DND-41 (cell line): ENCODE results near the gene RASAL1.

Source experiments
- ATAC-seq: fragments of 200-7000 bp; cut with Tn5 transposase; 3 replicates; pipeline ENCODE4 v1.9.1; 2021; ENCODE audit warnings: low read depth; ENCODE audit not compliant: insufficient read depth
- DNase-seq: peaks from one replicate; pipeline ENCODE4 v3.0.0-alpha.2; 2020
- H2AFZ ChIP-seq: 2 replicates; pipeline ENCODE4 v1.6.0; 2012; ENCODE audit warnings: low read depth, low read length
- H3K27ac ChIP-seq: 2 replicates; pipeline ENCODE4 v1.5.1; 2012; ENCODE audit warnings: low read length, inconsistent platforms
- H3K27me3 ChIP-seq: fragments of 200-600 bp; sonication (generic); 2 replicates; pipeline ENCODE4 v1.6.0; 2012; ENCODE audit warnings: low read length, mild to moderate bottlenecking, inconsistent platforms; ENCODE audit not compliant: insufficient read depth, poor library complexity
- H3K36me3 ChIP-seq: 2 replicates; pipeline ENCODE4 v1.5.1; 2012; ENCODE audit warnings: low read length, inconsistent platforms; ENCODE audit not compliant: insufficient read depth
- H3K4me1 ChIP-seq: 2 replicates; pipeline ENCODE4 v1.5.1; 2012; ENCODE audit warnings: mild to moderate bottlenecking, low read length; ENCODE audit not compliant: insufficient read depth
- H3K4me2 ChIP-seq: 2 replicates; pipeline ENCODE4 v1.6.0; 2012; ENCODE audit warnings: mild to moderate bottlenecking, moderate library complexity, low read length, inconsistent platforms; ENCODE audit not compliant: insufficient read depth
- H3K4me3 ChIP-seq, 2 experiments: fragments of 200-600 bp in 1 of 2; shearing (Covaris generic) in 1 of 2; 2 replicates each; pipeline ENCODE4 v1.5.1; 2012 to 2016; ENCODE audit warnings: inconsistent platforms in 2 of 2, low read length in 2 of 2, mild to moderate bottlenecking in 2 of 2, low read depth in 1 of 2, moderate library complexity in 1 of 2
- H3K79me2 ChIP-seq: 2 replicates; pipeline ENCODE4 v1.6.0; 2012; ENCODE audit warnings: low read length, inconsistent platforms; ENCODE audit not compliant: insufficient read depth
- H3K9ac ChIP-seq: 2 replicates; pipeline ENCODE4 v1.6.0; 2012; ENCODE audit warnings: low read depth, mild to moderate bottlenecking, inconsistent platforms, low read length, moderate library complexity
- H3K9me3 ChIP-seq: 2 replicates; pipeline ENCODE4 v1.5.1; 2012; ENCODE audit warnings: low read length, moderate library complexity, mild to moderate bottlenecking, inconsistent platforms; ENCODE audit not compliant: insufficient read depth, severe bottlenecking
- H4K20me1 ChIP-seq: 2 replicates; pipeline ENCODE4 v1.6.0; 2012; ENCODE audit warnings: low read length; ENCODE audit not compliant: insufficient read depth
- EZH2 ChIP-seq: IDR thresholded peaks from 3 replicates; pipeline ENCODE4 v1.6.1; 2012; ENCODE audit warnings: borderline replicate concordance, low read depth, mild to moderate bottlenecking, moderate library complexity, low read length, inconsistent platforms; ENCODE audit not compliant: severe bottlenecking
- TF ChIP-seq, protein P1 (sequence below): IDR thresholded peaks from 2 replicates; pipeline ENCODE4 v1.5.1; 2012; ENCODE audit warnings: borderline replicate concordance, low read length, moderate library complexity, mild to moderate bottlenecking; ENCODE audit not compliant: poor library complexity, severe bottlenecking; ENCODE audit errors: extremely low read depth

The RASAL1 gene

DNA sequence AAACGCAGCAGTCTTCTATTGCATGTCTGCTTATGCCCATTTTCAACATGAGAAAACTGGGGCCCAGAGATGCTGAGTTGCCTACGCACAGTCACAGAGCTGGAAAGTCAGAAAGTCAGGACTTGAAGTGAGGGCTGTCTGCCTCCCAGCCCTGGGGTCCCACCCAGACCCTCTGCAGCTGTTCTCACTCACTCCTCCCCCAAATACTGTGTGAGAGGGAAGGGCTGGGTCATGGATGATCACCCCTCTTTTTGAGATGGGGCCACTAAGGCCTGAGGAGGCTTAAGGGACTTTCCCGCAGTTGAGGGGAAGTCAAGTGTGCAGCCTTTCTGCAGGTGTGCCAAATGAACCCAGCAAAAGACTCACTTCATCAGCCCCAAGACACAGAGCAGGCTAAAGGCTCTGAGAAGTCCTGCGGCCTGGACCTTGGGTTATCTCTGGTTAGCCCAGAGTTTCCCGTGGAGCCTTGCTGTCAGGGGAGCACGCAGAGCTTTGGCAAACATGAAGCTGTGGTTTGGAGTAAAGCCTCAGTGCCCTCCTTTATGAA lies 60.4 kb downstream of the RASAL1 start:
- H4K20me1 ChIP-seq: peaks cover 56% of the 10 kb centered on the region
- H2AFZ ChIP-seq: no peak overlapping the region
- H3K4me1 ChIP-seq: peaks cover 93% of the 10 kb centered on the region
- DNase-seq: peak; percentile 79
- H3K36me3 ChIP-seq: peaks cover 97% of the 10 kb centered on the region
- no peaks in the 10 kb centered on the region for H3K27me3 ChIP-seq
- peak; percentile 72 for ATAC-seq
- H3K79me2 ChIP-seq: peaks cover 98% of the 10 kb centered on the region
- no peak overlapping the region for H3K4me3 ChIP-seq
- H3K27ac ChIP-seq: peak overlapping the region; percentile 82
- H3K9ac ChIP-seq: peak overlapping the region; percentile 34
- TF ChIP-seq, protein P1, sequence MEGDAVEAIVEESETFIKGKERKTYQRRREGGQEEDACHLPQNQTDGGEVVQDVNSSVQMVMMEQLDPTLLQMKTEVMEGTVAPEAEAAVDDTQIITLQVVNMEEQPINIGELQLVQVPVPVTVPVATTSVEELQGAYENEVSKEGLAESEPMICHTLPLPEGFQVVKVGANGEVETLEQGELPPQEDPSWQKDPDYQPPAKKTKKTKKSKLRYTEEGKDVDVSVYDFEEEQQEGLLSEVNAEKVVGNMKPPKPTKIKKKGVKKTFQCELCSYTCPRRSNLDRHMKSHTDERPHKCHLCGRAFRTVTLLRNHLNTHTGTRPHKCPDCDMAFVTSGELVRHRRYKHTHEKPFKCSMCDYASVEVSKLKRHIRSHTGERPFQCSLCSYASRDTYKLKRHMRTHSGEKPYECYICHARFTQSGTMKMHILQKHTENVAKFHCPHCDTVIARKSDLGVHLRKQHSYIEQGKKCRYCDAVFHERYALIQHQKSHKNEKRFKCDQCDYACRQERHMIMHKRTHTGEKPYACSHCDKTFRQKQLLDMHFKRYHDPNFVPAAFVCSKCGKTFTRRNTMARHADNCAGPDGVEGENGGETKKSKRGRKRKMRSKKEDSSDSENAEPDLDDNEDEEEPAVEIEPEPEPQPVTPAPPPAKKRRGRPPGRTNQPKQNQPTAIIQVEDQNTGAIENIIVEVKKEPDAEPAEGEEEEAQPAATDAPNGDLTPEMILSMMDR: no peak
- no peak for TF ChIP-seq EZH2
- H3K9me3 ChIP-seq: no peaks in the 10 kb centered on the region
- peak overlapping the region; percentile 9; the same call in 1 of the 2 replicates for H3K4me2 ChIP-seq

- peaks cover 95% of the 10 kb centered on the region for H3K4me1 ChIP-seq
- DNase-seq (no peak), ATAC-seq (no peak)
- TF ChIP-seq, protein P1: no peak
- no peak for TF ChIP-seq EZH2
- H3K36me3 ChIP-seq: peaks cover 97% of the 10 kb centered on the region
- H2AFZ ChIP-seq: no peak overlapping the region
- peak overlapping the region; percentile 82 for H3K27ac ChIP-seq
- peaks cover 98% of the 10 kb centered on the region for H3K79me2 ChIP-seq
- peak overlapping the region in 1 of 2 experiments; percentile 12; a peak in 1 of 4 replicates for H3K4me3 ChIP-seq
- no peaks in the 10 kb centered on the region for H3K9me3 ChIP-seq
- H3K4me2 ChIP-seq: peak overlapping the region; percentile 36
- H3K9ac ChIP-seq: peak overlapping the region; percentile 27
- H4K20me1 ChIP-seq: peaks cover 72% of the 10 kb centered on the region
- no peaks in the 10 kb centered on the region for H3K27me3 ChIP-seq
Measured at GRCh38 chr12:113073586-113073985, 62.0 kb downstream of the RASAL1 start.

DNA sequence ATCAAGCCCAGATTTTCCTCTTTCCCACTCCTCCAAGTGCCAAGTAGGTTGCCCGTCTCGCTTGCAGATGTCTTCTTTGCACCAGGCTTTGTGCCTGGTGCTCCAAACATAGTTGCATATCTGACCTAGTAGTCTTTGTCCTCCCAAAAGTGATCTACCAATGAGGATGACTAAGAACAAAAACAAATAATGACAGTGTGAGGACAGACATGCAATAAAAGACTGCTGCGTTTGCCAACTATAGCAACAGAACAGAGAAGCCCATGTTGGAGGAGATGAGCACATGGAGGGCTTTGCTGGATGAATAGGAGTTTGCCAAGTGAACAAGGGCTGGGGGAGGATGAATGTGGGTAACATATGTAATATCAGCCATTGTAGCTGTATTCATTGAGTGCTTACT lies 63.4 kb downstream of the RASAL1 start:
- H2AFZ ChIP-seq: no peak overlapping the region
- H3K9ac ChIP-seq: peak overlapping the region; percentile 38
- no peak overlapping the region for H3K4me3 ChIP-seq
- no peaks in the 10 kb centered on the region for H3K9me3 ChIP-seq
- no peaks in the 10 kb centered on the region for H3K27me3 ChIP-seq
- TF ChIP-seq, protein P1: no peak
- TF ChIP-seq EZH2: no peak
- H3K4me1 ChIP-seq: peaks cover 98% of the 10 kb centered on the region
- no peak for ATAC-seq
- H3K4me2 ChIP-seq: peak overlapping the region; percentile 48
- peak overlapping the region; percentile 79 for H3K27ac ChIP-seq
- peaks cover 99% of the 10 kb centered on the region for H3K36me3 ChIP-seq
- H3K79me2 ChIP-seq: peaks cover 100% of the 10 kb centered on the region
- H4K20me1 ChIP-seq: peaks cover 83% of the 10 kb centered on the region
- no peak for DNase-seq
